Measurements from ENCODE around the gene CDC7. TPM values are rescaled to one million over a fixed set of nuclear protein-coding genes. Genes with fewer than 3 reads are reported as not detected.
A peak's percentile ranks its signal among the peaks of the same experiment; 100 is the strongest.

Gene CDC7
- total and polyA plus RNA-seq, 2 experiments from 2014 or later: 26.6 to 44.0 TPM

DNA sequence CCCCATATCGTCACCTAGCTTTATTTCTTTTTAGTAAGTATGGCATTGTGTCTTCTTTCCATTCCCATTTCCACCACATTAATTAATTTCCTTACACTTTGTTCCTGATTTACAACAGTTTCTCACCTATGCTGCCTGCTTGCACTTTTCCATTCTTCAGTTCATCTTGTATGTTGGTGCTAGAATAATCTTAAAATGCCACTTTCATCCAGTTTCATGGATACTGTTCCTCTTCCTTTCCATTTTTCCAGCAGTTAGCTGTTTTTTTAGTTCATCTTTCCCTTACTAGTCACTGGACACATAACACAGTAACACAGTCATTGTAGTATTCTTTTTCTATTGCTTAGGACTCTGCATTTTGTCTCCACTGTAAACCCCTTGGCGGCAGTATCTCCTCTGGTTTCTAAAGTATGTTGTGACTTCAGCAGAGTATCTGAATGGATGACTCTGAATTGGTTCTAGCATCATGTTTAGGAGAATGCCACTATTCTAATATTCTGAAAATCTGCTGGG lies 2.1 kb downstream of the CDC7 start:
- peak overlapping the region; percentile 51 for H3K4me3 ChIP-seq
- peaks cover 17% of the 10 kb centered on the region for H3K36me3 Mint-ChIP-seq (ENCODE audit: low read depth)
- no peak overlapping the region for H3K27ac ChIP-seq (ENCODE audit: low read depth)
- peaks cover 60% of the 10 kb centered on the region for H3K79me2 ChIP-seq (replicated peaks; ENCODE audit: insufficient read depth)
- TF ChIP-seq, protein P1, sequence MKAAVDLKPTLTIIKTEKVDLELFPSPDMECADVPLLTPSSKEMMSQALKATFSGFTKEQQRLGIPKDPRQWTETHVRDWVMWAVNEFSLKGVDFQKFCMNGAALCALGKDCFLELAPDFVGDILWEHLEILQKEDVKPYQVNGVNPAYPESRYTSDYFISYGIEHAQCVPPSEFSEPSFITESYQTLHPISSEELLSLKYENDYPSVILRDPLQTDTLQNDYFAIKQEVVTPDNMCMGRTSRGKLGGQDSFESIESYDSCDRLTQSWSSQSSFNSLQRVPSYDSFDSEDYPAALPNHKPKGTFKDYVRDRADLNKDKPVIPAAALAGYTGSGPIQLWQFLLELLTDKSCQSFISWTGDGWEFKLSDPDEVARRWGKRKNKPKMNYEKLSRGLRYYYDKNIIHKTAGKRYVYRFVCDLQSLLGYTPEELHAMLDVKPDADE (IDR thresholded peaks at IDR 0.05): no peak
- TF ChIP-seq NANOG (IDR thresholded peaks at IDR 0.05; ENCODE audit: borderline replicate concordance) (no peak), EZH2 (IDR thresholded peaks at IDR 0.05; ENCODE audit: low read depth, unreplicated experiment) (no peak), ZNF331 (CRISPR knock-in tag; IDR thresholded peaks at IDR 0.05; ENCODE audit: low read depth) (no peak)
- peak overlapping the region; percentile 3; the same call in 1 of the 2 replicates for H3K27ac Mint-ChIP-seq
- DNase-seq (ENCODE audit: low spot score): no peak
- no peaks in the 10 kb centered on the region for H3K36me3 ChIP-seq (ENCODE audit: insufficient read depth)
- peaks cover 8% of the 10 kb centered on the region; the same call in 1 of the 2 replicates for H4K20me1 ChIP-seq (replicated peaks; ENCODE audit: insufficient read depth)
- H3K27me3 Mint-ChIP-seq (ENCODE audit: insufficient read depth, low read depth, poor library complexity): peaks cover 2% of the 10 kb centered on the region
- peaks cover 32% of the 10 kb centered on the region for H3K4me1 ChIP-seq (ENCODE audit: insufficient read depth)
- H2AFZ ChIP-seq: no peak overlapping the region
- no peaks in the 10 kb centered on the region for H3K9me3 Mint-ChIP-seq
- no peaks in the 10 kb centered on the region for H3F3A ChIP-seq (replicated peaks; ENCODE audit: low read depth)
- H3K27me3 ChIP-seq (ENCODE audit: insufficient read depth): no peaks in the 10 kb centered on the region
- peak overlapping the region; percentile 72 for H3K4me2 ChIP-seq
- H3K4me1 Mint-ChIP-seq: peaks cover 20% of the 10 kb centered on the region; the same call in 2 of the 3 replicates
- H3K9me2 ChIP-seq (ENCODE audit: insufficient read depth): no peaks in the 10 kb centered on the region
- H3K4me3 Mint-ChIP-seq: no peak overlapping the region
- no peak for ATAC-seq

DNA sequence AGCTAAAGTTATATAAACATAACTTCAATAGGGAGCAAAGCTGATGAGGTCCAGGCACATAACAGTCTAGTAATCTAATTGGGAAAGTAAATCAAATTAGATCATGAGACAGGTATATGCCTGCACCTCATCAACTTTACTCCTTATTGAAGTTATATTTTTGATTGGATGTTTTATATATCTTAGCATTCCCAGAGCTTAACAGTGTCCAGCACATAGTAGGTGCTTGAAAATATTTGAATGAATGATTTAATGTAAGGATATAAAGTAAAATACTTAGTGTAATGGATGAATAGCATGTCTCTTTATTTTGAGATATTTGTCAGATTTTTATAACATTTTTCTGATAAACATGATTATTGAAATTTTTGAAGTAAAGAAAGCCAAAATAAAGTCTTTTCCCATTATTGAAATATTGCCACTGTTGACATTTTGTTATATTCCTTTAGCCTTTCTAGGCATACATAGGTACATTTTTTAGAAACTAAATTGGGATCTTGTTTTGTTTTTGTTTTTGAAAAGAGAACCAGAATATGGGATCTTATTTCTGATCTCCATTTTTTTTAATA lies 2.8 kb downstream of the CDC7 start:
- Histone ChIP-seq H3K36me3 (ENCODE audit: insufficient read depth) (peaks cover 6% of the 10 kb centered on the region; the same call in 1 of the 2 replicates), H3K4me3 (no peak overlapping the region), H3K79me2 (replicated peaks; ENCODE audit: insufficient read depth) (peaks cover 67% of the 10 kb centered on the region), H2AFZ (no peak overlapping the region), H3K4me2 (no peak overlapping the region), H3K27me3 (ENCODE audit: insufficient read depth) (no peaks in the 10 kb centered on the region), H3K9me2 (ENCODE audit: insufficient read depth) (no peaks in the 10 kb centered on the region), H3F3A (replicated peaks; ENCODE audit: low read depth) (no peaks in the 10 kb centered on the region), H3K27ac (ENCODE audit: low read depth) (no peak overlapping the region), H4K20me1 (replicated peaks; ENCODE audit: insufficient read depth) (peaks cover 8% of the 10 kb centered on the region; the same call in 1 of the 2 replicates), H3K4me1 (ENCODE audit: insufficient read depth) (peaks cover 32% of the 10 kb centered on the region)
- DNase-seq (ENCODE audit: low spot score) (no peak), ATAC-seq (no peak)
- Mint-ChIP-seq H3K4me1 (peaks cover 20% of the 10 kb centered on the region; the same call in 2 of the 3 replicates), H3K9me3 (no peaks in the 10 kb centered on the region), H3K36me3 (ENCODE audit: low read depth) (peaks cover 17% of the 10 kb centered on the region), H3K4me3 (no peak overlapping the region), H3K27me3 (ENCODE audit: insufficient read depth, low read depth, poor library complexity) (peaks cover 2% of the 10 kb centered on the region), H3K27ac (no peak overlapping the region)
- TF ChIP-seq STAT1 (IDR thresholded peaks at IDR 0.05; ENCODE audit: unreplicated experiment): no peak

DNA sequence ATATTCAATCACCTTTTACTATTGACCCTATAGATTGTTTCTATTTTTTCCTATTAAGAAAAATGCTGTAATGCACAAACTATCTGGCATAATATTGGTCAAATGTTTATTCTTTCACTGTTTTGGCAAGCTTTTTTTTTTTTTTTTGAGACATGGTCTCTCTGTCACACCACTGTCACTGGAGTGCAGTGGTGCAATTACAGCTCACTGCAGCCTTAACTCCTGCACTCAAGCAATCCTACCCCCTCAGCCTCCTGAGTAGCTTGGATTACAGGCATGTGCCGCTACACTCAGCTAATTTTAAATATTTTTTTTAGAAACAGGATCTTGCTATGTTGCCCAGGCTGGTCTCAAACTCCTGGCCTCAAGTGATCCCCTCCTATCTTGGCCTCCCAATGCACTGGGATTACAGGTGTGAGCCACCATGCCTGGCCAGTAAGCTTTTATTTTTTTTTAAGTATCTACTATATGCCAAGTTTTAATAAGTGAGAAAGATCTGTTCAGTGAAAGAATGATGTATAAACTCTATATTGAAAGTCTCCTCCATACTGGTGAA lies 3.4 kb downstream of the CDC7 start:
- Mint-ChIP-seq H3K36me3 (ENCODE audit: low read depth) (peaks cover 23% of the 10 kb centered on the region), H3K4me1 (peaks cover 20% of the 10 kb centered on the region; the same call in 2 of the 3 replicates), H3K4me3 (no peak overlapping the region), H3K9me3 (no peaks in the 10 kb centered on the region), H3K27ac (no peak overlapping the region), H3K27me3 (ENCODE audit: insufficient read depth, low read depth, poor library complexity) (peaks cover 2% of the 10 kb centered on the region)
- Histone ChIP-seq H4K20me1 (replicated peaks; ENCODE audit: insufficient read depth) (peaks cover 8% of the 10 kb centered on the region; the same call in 1 of the 2 replicates), H3K4me3 (no peak overlapping the region), H3K27me3 (ENCODE audit: insufficient read depth) (no peaks in the 10 kb centered on the region), H3K27ac (ENCODE audit: low read depth) (no peak overlapping the region), H3F3A (replicated peaks; ENCODE audit: low read depth) (no peaks in the 10 kb centered on the region), H3K36me3 (ENCODE audit: insufficient read depth) (peaks cover 13% of the 10 kb centered on the region; the same call in 1 of the 2 replicates), H3K79me2 (replicated peaks; ENCODE audit: insufficient read depth) (peaks cover 73% of the 10 kb centered on the region), H3K9me2 (ENCODE audit: insufficient read depth) (no peaks in the 10 kb centered on the region), H3K4me2 (no peak overlapping the region), H3K4me1 (ENCODE audit: insufficient read depth) (peaks cover 32% of the 10 kb centered on the region), H2AFZ (no peak overlapping the region)
- no peak for TF ChIP-seq EZH2 (IDR thresholded peaks at IDR 0.05; ENCODE audit: low read depth, unreplicated experiment)
- ATAC-seq (no peak), DNase-seq (ENCODE audit: low spot score) (no peak)
